HepG2 (cell line): ENCODE measurements around the gene ING2. TPM values are rescaled to one million over a fixed set of nuclear protein-coding genes. Genes with fewer than 3 reads are reported as not detected.

Experiments
- ETV6 ChIP-seq: sonication (generic); formaldehyde crosslinking; conservative IDR thresholded peaks from 2 replicates; pipeline ENCODE4 v1.4.0; 2020; ENCODE audit warnings: missing genetic modification reagents
- GTF2F1 ChIP-seq: fragments of 150-350 bp; IDR thresholded peaks from 2 replicates; pipeline ENCODE4 v1.6.1; 2014; ENCODE audit warnings: low read length
- LCORL ChIP-seq, 2 experiments: fragments of 450-650 bp in 1 of 2; sonication (generic) in 1 of 2; formaldehyde crosslinking in 1 of 2; IDR thresholded peaks; 2 replicates each; pipeline versions ENCODE4 v1.5.0 to v1.6.1; 2017 to 2020; ENCODE audit warnings: antibody characterized with exemption in 1 of 2, missing genetic modification reagents in 1 of 2
- MEIS2 ChIP-seq: sonication (generic); formaldehyde crosslinking; IDR thresholded peaks from 2 replicates; pipeline ENCODE4 v1.9.0; 2021; ENCODE audit warnings: mild to moderate bottlenecking, missing genetic modification reagents
- PRDM10 ChIP-seq: sonication (generic); formaldehyde crosslinking; IDR thresholded peaks from 2 replicates; pipeline ENCODE4 v1.4.0; 2020; ENCODE audit warnings: low read depth, missing genetic modification reagents
- SOX13 ChIP-seq, 3 experiments: fragments of 450-650 bp in 1 of 3; sonication (generic) in 1 of 3; formaldehyde crosslinking in 1 of 3; IDR thresholded peaks in 2 of 3; conservative IDR thresholded peaks in 1 of 3; 2 replicates each; pipeline versions ENCODE4 v1.5.0 to v1.6.1; 2016 to 2020; ENCODE audit warnings: antibody characterized with exemption in 1 of 3, mild to moderate bottlenecking in 1 of 3, missing compliant biosample characterization in 1 of 3, missing genetic modification reagents in 1 of 3, moderate library complexity in 1 of 3
- TCF12 ChIP-seq, 2 experiments: fragments of 450-650 bp in 1 of 2; sonication (generic) in 1 of 2; formaldehyde crosslinking in 1 of 2; IDR thresholded peaks; 2 replicates each; pipeline versions ENCODE4 v1.6.1 to v1.8.0; 2017 to 2022; ENCODE audit warnings: antibody characterized with exemption in 1 of 2, mild to moderate bottlenecking in 1 of 2, missing genetic modification reagents in 1 of 2, moderate library complexity in 1 of 2
- ZEB1 ChIP-seq: IDR thresholded peaks from 2 replicates; pipeline ENCODE4 v1.6.1; 2012; ENCODE audit warnings: mild to moderate bottlenecking, low read depth, inconsistent platforms; ENCODE audit not compliant: insufficient replicate concordance
- ZFY ChIP-seq: sonication (generic); formaldehyde crosslinking; IDR thresholded peaks from 2 replicates; pipeline ENCODE4 v1.4.0; 2020; ENCODE audit warnings: missing genetic modification reagents
- ZFYVE20 ChIP-seq: sonication (generic); formaldehyde crosslinking; IDR thresholded peaks from 2 replicates; pipeline ENCODE4 v1.8.0; 2023; ENCODE audit warnings: low read depth, mild to moderate bottlenecking, moderate library complexity, missing genetic modification reagents, borderline replicate concordance
- ZNF101 ChIP-seq: sonication (generic); formaldehyde crosslinking; IDR thresholded peaks from 2 replicates; pipeline ENCODE4 v1.4.0; 2020; ENCODE audit warnings: mild to moderate bottlenecking, low read depth, missing genetic modification reagents, borderline replicate concordance
- ZNF225 ChIP-seq: sonication (generic); formaldehyde crosslinking; IDR thresholded peaks from 2 replicates; pipeline ENCODE4 v1.4.0; 2020; ENCODE audit warnings: mild to moderate bottlenecking, missing genetic modification reagents
- ZNF264 ChIP-seq: sonication (generic); formaldehyde crosslinking; IDR thresholded peaks from 2 replicates; pipeline ENCODE4 v1.4.0; 2020; ENCODE audit warnings: missing genetic modification reagents
- ZNF569 ChIP-seq: sonication (generic); formaldehyde crosslinking; IDR thresholded peaks from 2 replicates; pipeline ENCODE4 v1.5.0; 2020; ENCODE audit warnings: mild to moderate bottlenecking, missing genetic modification reagents, moderate library complexity, borderline replicate concordance
- ZNF773 ChIP-seq: sonication (generic); formaldehyde crosslinking; IDR thresholded peaks from 2 replicates; pipeline ENCODE4 v1.4.0; 2020; ENCODE audit warnings: missing genetic modification reagents, borderline replicate concordance
- ZNF777 ChIP-seq: sonication (generic); formaldehyde crosslinking; IDR thresholded peaks from 2 replicates; pipeline ENCODE4 v1.4.0; 2020; ENCODE audit warnings: missing genetic modification reagents
- polyA plus RNA-seq, 8 experiments: library from polyadenylated mRNA; depleted of rRNA in 3 of 8; stranded (reverse) in 7 of 8; unstranded in 1 of 8; fragments of >200 nt; fragmentation: Illumina TruSeq in 4 of 8; extraction: Trizol in 4 of 8; gene quantifications; 2 replicates each; pipeline versions ENCODE4 v1.2.1 to v1.2.3, GENCODE V29; 2011 to 2016; ENCODE audit warnings: low read depth in 4 of 8, missing spikeins in 1 of 8, mixed read lengths in 1 of 8; ENCODE audit not compliant: insufficient read depth in 1 of 8
- total RNA-seq, 5 experiments: library from RNA; depleted of rRNA; stranded (reverse); fragments of >200 nt; fragmentation: Illumina TruSeq; extraction: Trizol; gene quantifications; 2 replicates each; pipeline ENCODE4 v1.2.3, GENCODE V29; 2016; ENCODE audit warnings: low read depth in 1 of 5
- TF ChIP-seq, protein P1 (sequence below): sonication (generic); formaldehyde crosslinking; IDR thresholded peaks from 2 replicates; pipeline ENCODE4 v1.5.0; 2020; ENCODE audit warnings: missing genetic modification reagents
- TF ChIP-seq, protein P2 (sequence below): sonication (generic); formaldehyde crosslinking; conservative IDR thresholded peaks from 2 replicates; pipeline ENCODE4 v1.8.0; 2022; ENCODE audit warnings: missing genetic modification reagents
- TF ChIP-seq, protein P3 (sequence below): sonication (generic); formaldehyde crosslinking; IDR thresholded peaks from 2 replicates; pipeline ENCODE4 v1.4.0; 2020; ENCODE audit warnings: missing genetic modification reagents

ING2 gene
- total and polyA plus RNA-seq, 2 of the 13 experiments (the other 11 are each of a cell fraction or from before 2014, with no cell fraction given): 6.6 to 12.4 TPM

GRCh38 chr4:183505611-183506388 lies 942 bp downstream of the ING2 start (continued):
- no peak for TF ChIP-seq PRDM10 (CRISPR knock-in tag)
- TF ChIP-seq LCORL (IDR thresholded peaks at IDR 0.05): no peak
- TF ChIP-seq LCORL (CRISPR knock-in tag; IDR thresholded peaks at IDR 0.05): peak; percentile 15; the same call in 1 of the 2 replicates
- TF ChIP-seq, protein P1, sequence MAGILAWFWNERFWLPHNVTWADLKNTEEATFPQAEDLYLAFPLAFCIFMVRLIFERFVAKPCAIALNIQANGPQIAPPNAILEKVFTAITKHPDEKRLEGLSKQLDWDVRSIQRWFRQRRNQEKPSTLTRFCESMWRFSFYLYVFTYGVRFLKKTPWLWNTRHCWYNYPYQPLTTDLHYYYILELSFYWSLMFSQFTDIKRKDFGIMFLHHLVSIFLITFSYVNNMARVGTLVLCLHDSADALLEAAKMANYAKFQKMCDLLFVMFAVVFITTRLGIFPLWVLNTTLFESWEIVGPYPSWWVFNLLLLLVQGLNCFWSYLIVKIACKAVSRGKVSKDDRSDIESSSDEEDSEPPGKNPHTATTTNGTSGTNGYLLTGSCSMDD (CRISPR knock-in tag): no peak
- TF ChIP-seq, protein P2, sequence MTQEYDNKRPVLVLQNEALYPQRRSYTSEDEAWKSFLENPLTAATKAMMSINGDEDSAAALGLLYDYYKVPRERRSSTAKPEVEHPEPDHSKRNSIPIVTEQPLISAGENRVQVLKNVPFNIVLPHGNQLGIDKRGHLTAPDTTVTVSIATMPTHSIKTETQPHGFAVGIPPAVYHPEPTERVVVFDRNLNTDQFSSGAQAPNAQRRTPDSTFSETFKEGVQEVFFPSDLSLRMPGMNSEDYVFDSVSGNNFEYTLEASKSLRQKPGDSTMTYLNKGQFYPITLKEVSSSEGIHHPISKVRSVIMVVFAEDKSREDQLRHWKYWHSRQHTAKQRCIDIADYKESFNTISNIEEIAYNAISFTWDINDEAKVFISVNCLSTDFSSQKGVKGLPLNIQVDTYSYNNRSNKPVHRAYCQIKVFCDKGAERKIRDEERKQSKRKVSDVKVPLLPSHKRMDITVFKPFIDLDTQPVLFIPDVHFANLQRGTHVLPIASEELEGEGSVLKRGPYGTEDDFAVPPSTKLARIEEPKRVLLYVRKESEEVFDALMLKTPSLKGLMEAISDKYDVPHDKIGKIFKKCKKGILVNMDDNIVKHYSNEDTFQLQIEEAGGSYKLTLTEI (CRISPR knock-in tag): no peak
- TF ChIP-seq ZNF777: peak; percentile 84; the same call in 1 of the 2 replicates
- TF ChIP-seq ZNF264 (CRISPR knock-in tag): peak; percentile 21; the same call in 1 of the 2 replicates
- no peak for TF ChIP-seq ZFYVE20 (CRISPR knock-in tag)
- 0 out of 2 replicates have a peak, but pooled peaks have one; percentile 3 for TF ChIP-seq GTF2F1
- TF ChIP-seq ZNF569: no peak
- no peak for TF ChIP-seq ZNF101 (CRISPR knock-in tag)
- TF ChIP-seq ETV6 (CRISPR knock-in tag): peak; percentile 12; the same call in 1 of the 2 replicates
- TF ChIP-seq ZNF225: no peak
- TF ChIP-seq ZEB1: no peak
- no peak for TF ChIP-seq TCF12 (IDR thresholded peaks at IDR 0.05)
- no peak for TF ChIP-seq TCF12 (CRISPR knock-in tag; IDR thresholded peaks at IDR 0.05)
- TF ChIP-seq SOX13 (IDR thresholded peaks at IDR 0.05): no peak
- TF ChIP-seq SOX13 (CRISPR knock-in tag; conservative IDR thresholded peaks at IDR 0.05 in 1 of 2, IDR thresholded peaks at IDR 0.05 in 1 of 2): no peak
- no peak for TF ChIP-seq ZNF773
- TF ChIP-seq MEIS2 (CRISPR knock-in tag): peak; percentile 48; the same call in 1 of the 2 replicates
- TF ChIP-seq, protein P3, sequence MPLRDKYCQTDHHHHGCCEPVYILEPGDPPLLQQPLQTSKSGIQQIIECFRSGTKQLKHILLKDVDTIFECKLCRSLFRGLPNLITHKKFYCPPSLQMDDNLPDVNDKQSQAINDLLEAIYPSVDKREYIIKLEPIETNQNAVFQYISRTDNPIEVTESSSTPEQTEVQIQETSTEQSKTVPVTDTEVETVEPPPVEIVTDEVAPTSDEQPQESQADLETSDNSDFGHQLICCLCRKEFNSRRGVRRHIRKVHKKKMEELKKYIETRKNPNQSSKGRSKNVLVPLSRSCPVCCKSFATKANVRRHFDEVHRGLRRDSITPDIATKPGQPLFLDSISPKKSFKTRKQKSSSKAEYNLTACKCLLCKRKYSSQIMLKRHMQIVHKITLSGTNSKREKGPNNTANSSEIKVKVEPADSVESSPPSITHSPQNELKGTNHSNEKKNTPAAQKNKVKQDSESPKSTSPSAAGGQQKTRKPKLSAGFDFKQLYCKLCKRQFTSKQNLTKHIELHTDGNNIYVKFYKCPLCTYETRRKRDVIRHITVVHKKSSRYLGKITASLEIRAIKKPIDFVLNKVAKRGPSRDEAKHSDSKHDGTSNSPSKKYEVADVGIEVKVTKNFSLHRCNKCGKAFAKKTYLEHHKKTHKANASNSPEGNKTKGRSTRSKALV: no peak; the same call in 1 of the 2 replicates
- peak; percentile 78 for TF ChIP-seq ZFY (CRISPR knock-in tag)
